LHCN-M2 (cell line): ENCODE results near the gene KBTBD13. TPM values are rescaled to one million over a fixed set of nuclear protein-coding genes. Genes with fewer than 3 reads are reported as not detected.
A peak's percentile ranks its signal among the peaks of the same experiment; 100 is the strongest.
"Not testable (repeated sequence)": the region's sequence is repeated elsewhere in the genome, so short reads cannot be mapped to it uniquely, and the experiment has no call there.

Experiments
- DNase-seq: peaks from one replicate; pipeline ENCODE4 v3.0.0-alpha.2; 2012; ENCODE audit warnings: low read depth
- total RNA-seq: library from RNA; depleted of rRNA; stranded (reverse); fragments of >200 nt; gene quantifications from 2 replicates; pipeline ENCODE4 v1.2.3, GENCODE V29; 2014

KBTBD13 gene
- total RNA-seq, 1 experiment from 2014 or later = not detected

DNA sequence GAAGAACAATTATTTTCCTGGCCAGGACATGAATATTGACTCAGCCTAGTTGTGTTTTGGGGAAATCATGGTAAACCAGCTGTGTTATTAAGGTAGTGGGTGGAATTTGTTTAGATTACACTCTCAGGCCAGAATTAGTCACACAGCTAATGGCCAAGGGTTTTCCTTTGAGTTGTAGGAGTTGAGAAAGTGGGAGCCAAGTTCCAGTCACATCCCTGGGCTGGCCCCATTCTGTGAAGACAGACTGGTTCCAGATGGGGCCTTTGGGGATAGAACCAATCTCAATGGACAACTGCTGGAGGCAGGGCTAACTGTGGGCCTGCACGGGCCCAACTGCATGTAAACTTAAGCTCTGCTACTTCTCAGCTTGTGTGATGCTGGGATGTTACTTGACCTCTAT lies 7.4 kb upstream of the KBTBD13 start:
- no peak for DNase-seq

DNA sequence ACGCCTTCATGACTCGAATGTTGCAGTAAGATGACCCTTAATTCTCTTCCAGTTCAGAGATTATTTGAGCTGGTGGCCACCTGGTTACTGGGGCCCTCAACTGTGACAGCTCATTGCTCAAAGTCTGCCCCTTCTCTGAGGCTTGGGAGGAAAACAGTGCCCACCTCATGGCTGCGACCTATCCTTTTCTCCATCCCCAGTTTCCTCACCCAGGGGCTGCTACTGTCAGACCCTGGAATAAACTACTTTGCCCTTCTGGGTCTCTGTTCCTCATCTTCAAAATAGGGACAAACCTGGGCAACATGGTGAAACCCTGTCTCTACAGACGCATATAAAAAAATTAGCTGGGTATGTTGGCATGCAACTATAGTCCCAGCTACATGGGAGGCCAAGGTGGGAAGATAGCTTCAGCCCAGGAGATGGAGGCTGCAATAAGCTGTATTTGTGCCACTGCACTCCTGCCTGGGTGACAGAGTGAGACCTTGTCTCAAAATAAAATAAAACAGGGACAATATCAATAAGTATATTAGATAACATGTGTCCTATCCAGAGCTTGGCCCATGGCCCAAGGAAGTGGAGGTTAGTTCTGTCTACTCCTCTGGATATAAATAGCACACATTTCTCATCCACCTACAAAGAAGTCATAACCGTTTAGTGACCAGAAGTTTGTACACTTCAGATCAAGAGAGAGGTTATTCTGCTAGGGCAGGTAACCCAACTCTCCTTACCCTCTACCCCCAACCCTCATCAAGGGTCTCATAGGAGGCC lies 6.6 kb upstream of the KBTBD13 start:
- no peak for DNase-seq

DNA sequence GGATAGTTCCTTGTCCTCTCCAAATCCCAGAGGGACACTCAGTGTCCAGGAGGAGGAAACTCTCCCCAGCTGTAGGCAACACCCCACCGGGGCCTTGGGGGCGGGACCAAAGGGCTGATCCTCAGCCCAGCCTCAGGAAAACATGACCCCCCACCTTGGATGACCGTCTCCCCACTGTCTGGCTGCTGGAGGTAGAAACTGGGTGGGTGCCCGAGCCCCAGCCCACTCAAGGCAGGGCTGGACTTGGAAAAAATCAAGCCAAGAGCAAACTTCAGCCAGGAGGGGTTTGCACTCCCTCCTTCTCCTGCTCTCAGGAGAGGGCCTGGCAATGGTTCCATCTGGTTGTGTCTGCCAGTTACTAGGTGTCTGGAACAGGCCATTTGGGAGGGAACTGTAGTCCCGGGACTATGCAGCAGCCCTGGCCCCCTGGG lies 5.2 kb upstream of the KBTBD13 start:
- no peak for DNase-seq

DNA sequence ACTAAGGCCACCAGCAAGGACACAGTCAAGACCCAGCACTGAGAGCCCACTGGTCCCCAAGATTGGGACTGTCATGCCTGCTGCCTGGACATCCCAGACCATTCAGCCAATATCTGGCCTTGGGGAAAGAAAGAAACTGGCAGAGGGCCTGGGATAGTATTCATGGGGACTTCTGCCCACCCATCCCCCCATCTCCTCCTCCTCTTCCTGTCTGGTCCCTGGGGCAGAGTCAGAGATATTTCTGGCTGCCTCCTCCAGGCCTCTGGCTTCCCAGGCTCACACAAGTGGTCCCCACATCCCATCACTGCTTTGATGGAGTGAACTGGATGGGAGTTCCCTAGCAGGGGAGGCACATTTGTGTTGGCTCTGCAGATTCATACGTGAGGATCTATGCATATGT lies 4.5 kb upstream of the KBTBD13 start:
- DNase-seq = no peak

DNA sequence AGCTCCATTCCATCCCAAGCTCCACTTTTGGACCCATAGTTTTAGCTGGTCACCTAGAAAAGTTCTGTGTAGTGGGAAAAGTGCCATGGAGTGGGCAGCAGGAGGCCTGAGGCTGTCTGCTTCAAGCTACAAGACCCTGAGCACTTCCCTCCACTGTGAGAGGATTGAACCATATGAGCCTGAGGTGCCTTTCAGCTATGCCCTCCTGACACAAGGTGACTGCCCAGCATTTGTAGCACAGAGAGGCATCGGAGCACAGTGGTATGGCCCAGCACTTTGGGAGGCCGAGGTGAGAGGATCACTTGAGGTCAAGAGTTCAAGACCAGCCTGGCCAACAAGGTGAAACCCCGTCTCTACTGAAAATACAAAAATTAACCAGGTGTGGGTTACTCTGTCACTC lies 3.9 kb upstream of the KBTBD13 start:
- DNase-seq = no peak

DNA sequence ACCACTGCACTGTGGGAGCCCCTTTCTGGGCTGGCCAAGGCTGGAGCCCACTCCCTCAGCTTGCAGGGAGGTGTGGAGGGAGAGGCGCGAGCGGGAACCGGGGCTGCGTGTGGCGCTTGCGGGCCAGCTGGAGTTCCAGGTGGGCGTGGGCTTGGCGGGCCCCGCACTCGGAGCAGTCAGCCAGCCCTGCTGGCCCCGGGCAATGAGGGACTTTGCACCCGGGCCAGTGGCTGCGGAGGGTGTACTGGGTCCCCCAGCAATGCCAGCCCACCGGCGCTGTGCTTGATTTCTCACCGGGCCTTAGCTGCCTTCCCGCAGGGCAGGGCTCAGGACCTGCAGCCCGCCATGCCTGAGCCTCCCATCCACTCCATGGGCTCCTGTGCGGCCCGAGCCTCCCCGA lies 1.6 kb upstream of the KBTBD13 start:
- not testable (repeated sequence) for DNase-seq

DNA sequence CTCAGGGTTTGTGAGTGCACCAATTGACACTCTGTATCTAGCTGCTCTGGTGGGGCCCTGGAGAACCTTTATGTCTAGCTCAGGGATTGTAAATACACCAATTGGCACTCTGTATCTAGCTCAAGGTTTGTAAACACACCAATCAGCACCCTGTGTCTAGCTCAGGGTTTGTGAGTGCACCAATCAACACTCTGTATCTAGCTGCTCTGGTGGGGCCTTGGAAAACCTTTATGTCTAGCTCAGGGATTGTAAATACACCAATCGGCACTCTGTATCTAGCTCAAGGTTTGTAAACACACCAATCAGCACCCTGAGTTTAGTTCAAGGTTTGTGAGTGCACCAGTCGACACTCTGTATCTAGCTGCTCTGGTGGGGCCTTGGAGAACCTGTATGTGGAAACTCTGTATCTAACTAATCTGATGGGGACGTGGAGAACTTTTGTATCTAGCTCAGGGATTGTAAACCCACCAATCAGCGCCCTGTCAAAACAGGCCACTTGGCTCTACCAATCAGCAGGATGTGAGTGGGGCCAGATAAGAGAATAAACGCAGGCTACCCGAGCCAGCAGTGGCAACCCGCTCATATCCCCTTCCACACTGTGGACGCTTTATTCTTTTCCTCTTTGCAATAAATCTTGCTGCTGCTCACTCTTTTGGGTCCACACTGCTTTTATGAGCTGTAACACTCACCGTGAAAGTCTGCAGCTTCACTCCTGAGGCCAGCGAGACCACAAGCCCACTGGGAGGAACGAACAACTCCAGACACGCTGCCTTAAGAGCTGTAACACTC lies 745 bp upstream of the KBTBD13 start:
- not testable (repeated sequence) for DNase-seq

DNA sequence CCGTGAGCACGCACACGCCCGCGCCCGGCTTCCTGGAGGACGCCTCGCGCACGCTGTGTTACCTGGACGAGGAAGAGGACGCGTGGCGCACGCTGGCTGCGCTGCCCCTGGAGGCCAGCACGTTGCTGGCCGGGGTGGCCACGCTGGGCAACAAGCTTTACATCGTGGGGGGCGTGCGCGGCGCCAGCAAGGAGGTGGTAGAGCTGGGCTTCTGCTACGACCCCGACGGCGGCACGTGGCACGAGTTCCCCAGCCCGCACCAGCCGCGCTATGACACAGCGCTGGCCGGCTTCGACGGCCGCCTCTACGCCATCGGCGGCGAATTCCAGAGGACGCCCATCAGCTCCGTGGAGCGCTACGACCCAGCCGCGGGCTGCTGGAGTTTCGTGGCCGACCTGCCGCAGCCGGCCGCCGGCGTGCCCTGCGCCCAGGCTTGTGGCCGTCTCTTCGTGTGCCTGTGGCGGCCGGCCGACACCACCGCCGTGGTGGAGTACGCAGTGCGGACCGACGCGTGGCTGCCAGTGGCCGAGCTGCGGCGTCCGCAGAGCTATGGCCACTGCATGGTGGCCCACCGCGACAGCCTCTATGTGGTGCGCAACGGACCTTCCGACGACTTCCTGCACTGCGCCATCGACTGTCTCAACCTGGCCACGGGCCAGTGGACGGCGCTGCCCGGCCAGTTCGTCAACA lies 890 bp downstream of the KBTBD13 start:
- DNase-seq = no peak

DNA sequence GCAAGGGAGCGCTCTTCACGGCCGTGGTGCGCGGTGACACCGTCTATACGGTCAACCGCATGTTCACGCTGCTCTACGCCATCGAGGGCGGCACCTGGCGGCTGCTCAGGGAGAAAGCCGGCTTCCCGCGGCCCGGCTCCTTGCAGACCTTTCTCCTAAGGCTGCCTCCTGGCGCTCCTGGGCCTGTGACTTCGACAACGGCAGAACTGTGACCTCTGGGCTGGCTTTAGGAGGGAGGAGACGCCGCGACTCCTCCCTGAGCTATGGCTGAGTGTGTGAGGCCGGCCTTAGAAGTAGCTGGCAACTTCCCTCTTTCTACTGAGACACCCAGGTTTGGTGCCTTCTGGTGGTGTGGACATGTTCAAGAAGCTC lies 1.4 kb downstream of the KBTBD13 start:
- DNase-seq = peak; percentile 13

DNA sequence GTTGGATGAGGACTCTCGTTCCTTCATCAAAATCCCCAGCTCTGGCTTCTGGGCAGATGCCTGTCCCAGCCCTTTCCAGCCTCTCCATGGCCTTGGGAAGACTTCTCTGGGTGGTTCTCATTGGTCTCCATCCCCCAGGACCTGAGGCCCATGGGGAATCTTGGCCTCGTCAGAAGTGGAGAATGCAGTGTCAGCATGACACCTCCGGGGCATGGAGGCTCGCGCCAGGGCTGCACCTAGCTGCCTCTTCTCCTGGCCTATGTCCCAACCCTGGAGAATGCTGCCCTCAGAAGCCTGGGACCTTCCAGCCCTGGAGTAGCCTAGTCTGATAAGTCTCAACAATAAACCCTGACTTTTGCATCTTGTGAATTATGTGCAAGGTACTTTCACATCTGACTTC lies 3.0 kb downstream of the KBTBD13 start:
- no peak for DNase-seq

DNA sequence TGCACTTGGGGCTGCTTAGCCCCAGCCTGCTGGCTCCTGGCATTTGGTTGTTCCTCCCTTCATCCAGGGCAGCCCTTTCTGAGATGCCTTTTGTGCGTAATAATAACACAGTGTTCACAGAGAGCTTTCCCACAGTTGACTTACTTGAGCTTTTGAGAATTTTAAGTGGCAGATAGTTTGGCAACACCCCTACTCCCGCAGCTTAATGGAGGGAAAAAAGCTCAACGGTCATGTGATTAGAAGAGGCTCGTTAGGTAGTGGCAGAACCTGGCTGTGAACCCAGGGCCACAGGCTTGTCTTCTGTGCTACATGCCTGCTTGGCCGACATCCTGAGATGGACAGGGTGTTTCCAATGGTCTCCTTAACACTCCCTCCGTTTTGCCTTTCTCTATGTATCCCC lies 4.7 kb downstream of the KBTBD13 start:
- no peak for DNase-seq

DNA sequence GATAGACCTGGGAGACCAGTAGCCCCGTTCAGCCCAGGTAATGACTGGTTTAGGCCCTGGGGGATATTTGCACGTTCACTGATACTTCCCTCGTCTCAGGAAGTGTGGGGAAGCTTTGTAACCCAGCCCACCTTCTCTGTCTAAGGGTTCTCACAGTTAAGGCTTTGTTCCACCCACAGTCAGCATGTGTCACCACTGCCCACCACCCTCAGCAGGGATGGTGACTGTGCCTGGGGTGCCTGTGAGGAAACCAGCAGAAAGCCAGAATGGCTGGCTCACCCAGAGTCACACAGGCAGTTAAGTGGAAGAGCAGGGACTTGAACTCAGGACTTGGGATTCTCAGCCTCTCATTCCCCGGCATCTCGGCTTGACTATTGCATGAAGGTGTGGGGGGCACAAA lies 5.2 kb downstream of the KBTBD13 start:
- no peak for DNase-seq

DNA sequence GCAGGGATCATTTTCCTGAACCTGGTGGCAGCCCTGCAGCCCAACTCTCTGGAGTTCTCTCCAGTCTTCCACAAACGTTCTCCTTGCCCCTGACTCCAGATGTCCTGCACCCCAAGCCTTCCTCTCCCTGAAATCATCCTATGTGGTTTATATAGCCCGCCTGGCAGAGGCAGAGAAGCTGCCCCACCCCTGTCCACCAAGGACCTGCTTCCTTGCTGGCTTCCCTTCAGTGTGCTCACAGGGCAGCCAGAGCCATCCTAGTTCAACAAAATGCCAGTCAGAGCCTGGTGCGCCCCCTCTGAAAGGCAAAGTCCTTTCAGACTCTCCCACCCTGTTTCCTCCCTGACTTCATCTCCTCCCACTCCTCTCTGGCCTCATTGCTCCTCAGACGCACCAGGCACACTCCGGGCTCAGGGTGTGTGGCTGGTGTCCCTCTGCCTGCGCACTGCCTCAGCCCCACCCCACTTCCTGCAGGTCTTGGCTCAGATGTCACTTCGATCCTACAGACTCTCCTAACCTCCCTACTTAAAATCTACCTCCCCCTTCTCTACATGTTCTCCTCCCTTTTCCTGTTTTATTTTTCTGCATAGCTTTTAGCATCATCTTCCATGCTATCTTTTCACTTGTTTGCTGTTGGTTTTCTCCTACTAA lies 5.9 kb downstream of the KBTBD13 start:
- no peak for DNase-seq

DNA sequence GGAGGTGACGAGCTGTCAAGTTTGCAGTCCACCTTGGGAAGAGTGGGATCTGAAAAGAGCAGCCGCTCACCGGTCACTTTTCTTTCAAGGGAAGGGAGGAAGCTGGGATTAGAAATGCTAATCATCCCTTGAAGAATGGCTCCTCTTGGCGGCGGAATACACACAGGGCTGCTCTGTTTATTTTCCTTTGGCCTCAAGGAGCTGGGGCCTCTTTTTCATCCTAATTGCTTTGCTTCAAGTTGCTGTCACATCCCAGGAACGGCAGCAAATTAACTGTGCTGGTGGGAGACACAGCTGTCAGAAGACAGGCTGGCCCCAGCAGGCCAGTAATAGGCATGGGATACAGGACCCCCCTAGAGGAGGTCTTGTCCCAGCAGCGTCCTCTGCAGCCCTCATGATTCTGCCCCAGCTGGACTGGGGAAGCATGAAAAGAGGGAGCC lies 6.7 kb downstream of the KBTBD13 start:
- DNase-seq = no peak

DNA sequence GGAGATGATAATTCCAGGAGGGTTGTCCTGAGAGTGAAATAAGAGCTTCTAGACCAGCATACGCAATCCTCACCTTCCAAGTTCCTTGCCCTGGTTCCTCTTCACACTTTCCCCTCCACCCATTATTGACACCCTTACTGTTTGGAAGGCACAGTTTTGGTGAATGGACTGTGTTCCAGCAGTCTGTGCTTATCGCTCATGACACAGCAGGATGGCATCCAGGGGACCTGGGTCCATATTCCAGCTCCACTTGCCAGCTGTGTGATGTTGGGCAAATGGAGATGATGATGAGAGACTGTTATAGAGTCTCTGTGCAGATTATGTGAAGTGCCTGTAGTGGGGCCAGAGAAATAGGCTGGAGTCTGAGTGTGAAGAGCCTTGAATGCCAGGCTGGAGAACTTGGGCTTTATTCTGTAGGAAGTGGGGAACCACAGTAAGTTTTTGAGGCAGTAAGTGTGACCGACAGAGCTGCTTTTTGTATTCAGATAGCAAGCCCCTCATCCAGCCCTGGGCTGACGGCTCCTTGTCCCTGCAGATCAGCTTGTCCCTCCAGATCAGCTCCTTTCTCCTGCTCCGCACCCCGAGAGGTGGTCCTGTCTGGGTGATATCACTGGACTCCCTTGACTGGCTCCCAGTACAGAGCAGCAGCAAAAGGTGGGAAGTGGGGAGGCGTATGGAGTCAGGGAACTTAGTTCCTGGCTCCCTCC lies 8.1 kb downstream of the KBTBD13 start:
- DNase-seq = no peak

DNA sequence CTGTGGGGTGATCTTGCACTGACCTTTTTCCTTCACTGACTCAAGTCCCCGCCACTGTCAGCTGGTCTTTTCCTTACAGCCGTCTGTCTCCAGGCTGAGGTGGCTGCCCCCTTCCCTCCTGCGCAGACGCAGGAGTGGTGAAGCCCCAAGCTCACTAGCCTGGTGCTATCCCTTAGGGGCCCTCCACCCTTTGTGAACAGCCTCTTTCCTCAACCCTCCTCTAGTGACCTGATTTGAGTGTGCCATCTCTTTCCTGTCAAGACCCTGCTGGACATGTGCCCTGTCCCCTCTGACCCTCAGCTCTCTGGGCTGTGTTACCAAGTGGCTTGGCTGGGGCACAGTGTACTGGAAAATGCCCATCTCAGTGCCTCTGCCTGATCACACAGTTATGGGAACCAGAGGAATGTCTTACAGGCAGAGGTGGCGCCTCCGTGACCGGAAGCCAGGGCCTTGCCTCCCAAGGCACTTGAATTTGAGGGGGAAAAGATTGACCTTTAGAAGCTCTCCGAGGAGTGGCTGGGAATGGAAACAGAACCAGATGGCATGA lies 8.7 kb downstream of the KBTBD13 start:
- no peak for DNase-seq

DNA sequence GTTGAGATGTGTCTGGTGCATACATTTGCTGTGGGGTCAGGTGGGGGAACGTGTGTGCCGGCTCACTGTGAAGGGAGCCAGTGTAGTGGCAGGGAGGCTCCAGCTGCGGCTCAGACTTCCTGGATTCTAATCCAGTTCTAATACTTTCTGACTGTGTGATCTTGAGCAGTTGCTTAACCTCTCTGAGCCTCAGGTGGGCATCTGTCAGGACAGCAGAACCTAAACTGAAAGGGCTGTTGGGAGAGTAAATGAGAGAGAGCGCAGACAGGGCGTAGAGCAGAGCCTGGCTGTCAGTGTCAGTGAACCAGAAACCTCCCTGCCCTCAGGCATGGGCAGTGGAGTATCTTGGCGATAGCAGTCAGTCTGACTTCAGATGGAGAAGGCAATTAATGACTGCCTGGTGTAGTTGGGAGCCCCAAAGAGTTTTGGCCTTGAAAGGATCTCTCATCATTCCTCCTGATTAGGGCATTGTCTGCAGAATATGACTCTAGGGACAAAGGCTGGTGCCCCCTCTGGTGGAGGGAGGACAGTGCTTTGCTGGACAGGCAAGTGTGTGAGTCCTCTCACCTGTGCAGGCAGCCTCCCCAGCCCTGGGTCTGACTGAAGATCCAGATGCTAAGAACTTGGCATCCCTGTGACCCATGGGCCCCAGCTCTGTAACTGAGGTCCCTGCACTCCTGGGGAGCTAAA lies 9.6 kb downstream of the KBTBD13 start:
- DNase-seq = peak; percentile 29

DNA sequence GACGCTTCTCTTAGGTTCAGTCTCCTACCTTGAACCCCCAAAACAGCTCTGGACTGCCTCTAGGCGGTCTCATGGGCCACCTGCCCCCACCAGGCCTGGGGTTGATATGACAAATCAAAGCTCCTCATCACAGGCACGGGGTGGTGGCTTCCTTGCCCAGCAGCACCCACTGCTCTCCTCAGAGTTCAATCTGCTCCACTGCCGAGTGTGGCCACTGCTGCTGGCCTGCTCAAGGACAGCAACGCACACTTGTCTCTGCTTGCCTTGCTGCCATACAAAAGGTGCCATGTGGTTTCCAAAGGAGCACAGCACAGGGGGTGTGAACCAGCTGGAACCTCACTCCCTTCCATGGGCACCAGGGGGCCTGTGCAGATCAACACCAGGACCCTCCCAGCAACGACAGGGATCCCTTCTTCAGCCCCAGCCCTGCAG lies 10.2 kb downstream of the KBTBD13 start:
- DNase-seq = no peak

DNA sequence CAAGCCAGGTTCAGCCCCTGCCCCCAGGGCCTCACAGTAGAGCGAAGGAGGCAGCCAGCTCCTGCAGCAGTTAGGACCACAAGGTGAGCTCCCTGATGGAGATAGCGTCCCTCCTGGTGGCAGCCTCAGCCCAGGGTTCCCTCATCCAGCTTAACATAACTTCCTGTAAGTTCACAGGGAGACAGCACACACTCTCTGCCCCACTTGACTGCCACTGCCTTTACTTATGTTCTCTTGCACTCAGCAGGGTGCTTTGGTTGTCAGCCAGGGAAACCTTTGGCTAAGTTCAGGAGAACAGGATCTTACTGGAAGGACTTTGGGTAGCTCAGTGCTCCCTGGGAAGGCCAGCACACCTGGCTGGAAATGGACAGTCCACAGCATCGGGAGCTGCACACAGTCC lies 10.9 kb downstream of the KBTBD13 start:
- DNase-seq = no peak
